ENCODE results near the gene RBMS3.

Gene RBMS3

GRCh38 chr3:29255854-29256696 is 24.8 kb upstream of the RBMS3 start:
- Histone ChIP-seq H3K4me3 (ENCODE audit: low read length) (no peak overlapping the region), H3K9ac (ENCODE audit: low read length) (no peak overlapping the region), H3K9me3 (ENCODE audit: control insufficient read depth, low read length) (no peaks in the 10 kb centered on the region), H3K4me1 (ENCODE audit: control insufficient read depth, insufficient read depth, low read length) (no peaks in the 10 kb centered on the region), H3K27me3 (ENCODE audit: control insufficient read depth, insufficient read depth, low read length) (no peaks in the 10 kb centered on the region), H3K36me3 (ENCODE audit: control insufficient read depth, insufficient read depth, low read length) (no peaks in the 10 kb centered on the region)

GRCh38 chr3:29258161-29258560 is 22.7 kb upstream of the RBMS3 start:
- Histone ChIP-seq H3K4me1 (ENCODE audit: control insufficient read depth, insufficient read depth, low read length) (no peaks in the 10 kb centered on the region), H3K9ac (ENCODE audit: low read length) (no peak overlapping the region), H3K4me3 (ENCODE audit: low read length) (no peak overlapping the region), H3K9me3 (ENCODE audit: control insufficient read depth, low read length) (no peaks in the 10 kb centered on the region), H3K27me3 (ENCODE audit: control insufficient read depth, insufficient read depth, low read length) (no peaks in the 10 kb centered on the region), H3K36me3 (ENCODE audit: control insufficient read depth, insufficient read depth, low read length) (no peaks in the 10 kb centered on the region)

GRCh38 chr3:29261119-29261518 is 19.8 kb upstream of the RBMS3 start:
- no peaks in the 10 kb centered on the region for H3K4me1 ChIP-seq (ENCODE audit: control insufficient read depth, insufficient read depth, low read length)
- H3K4me3 ChIP-seq (ENCODE audit: low read length), result no peak overlapping the region
- no peak overlapping the region for H3K9ac ChIP-seq (ENCODE audit: low read length)
- H3K9me3 ChIP-seq (ENCODE audit: control insufficient read depth, low read length), result no peaks in the 10 kb centered on the region
- H3K27me3 ChIP-seq (ENCODE audit: control insufficient read depth, insufficient read depth, low read length), result no peaks in the 10 kb centered on the region
- no peaks in the 10 kb centered on the region for H3K36me3 ChIP-seq (ENCODE audit: control insufficient read depth, insufficient read depth, low read length)

- Histone ChIP-seq H3K27me3 (ENCODE audit: control insufficient read depth, insufficient read depth, low read length) (no peaks in the 10 kb centered on the region), H3K4me1 (ENCODE audit: control insufficient read depth, insufficient read depth, low read length) (no peaks in the 10 kb centered on the region), H3K9me3 (ENCODE audit: control insufficient read depth, low read length) (no peaks in the 10 kb centered on the region), H3K4me3 (ENCODE audit: low read length) (no peak overlapping the region), H3K9ac (ENCODE audit: low read length) (no peak overlapping the region), H3K36me3 (ENCODE audit: control insufficient read depth, insufficient read depth, low read length) (no peaks in the 10 kb centered on the region)
These were observed 17.4 kb upstream of the RBMS3 start for GRCh38 chr3:29263476-29263875.

- Histone ChIP-seq H3K9me3 (ENCODE audit: control insufficient read depth, low read length) (no peaks in the 10 kb centered on the region), H3K4me1 (ENCODE audit: control insufficient read depth, insufficient read depth, low read length) (no peaks in the 10 kb centered on the region), H3K4me3 (ENCODE audit: low read length) (no peak overlapping the region), H3K36me3 (ENCODE audit: control insufficient read depth, insufficient read depth, low read length) (no peaks in the 10 kb centered on the region), H3K27me3 (ENCODE audit: control insufficient read depth, insufficient read depth, low read length) (no peaks in the 10 kb centered on the region), H3K9ac (ENCODE audit: low read length) (no peak overlapping the region)
These were observed 15.3 kb upstream of the RBMS3 start for GRCh38 chr3:29265509-29266072.

- H3K4me1 ChIP-seq (ENCODE audit: control insufficient read depth, insufficient read depth, low read length), result no peaks in the 10 kb centered on the region
- H3K4me3 ChIP-seq (ENCODE audit: low read length), result no peak overlapping the region
- H3K9ac ChIP-seq (ENCODE audit: low read length), result no peak overlapping the region
- H3K9me3 ChIP-seq (ENCODE audit: control insufficient read depth, low read length), result no peaks in the 10 kb centered on the region
- no peaks in the 10 kb centered on the region for H3K27me3 ChIP-seq (ENCODE audit: control insufficient read depth, insufficient read depth, low read length)
- H3K36me3 ChIP-seq (ENCODE audit: control insufficient read depth, insufficient read depth, low read length), result no peaks in the 10 kb centered on the region
These were observed 13.6 kb upstream of the RBMS3 start for GRCh38 chr3:29267226-29267625.

GRCh38 chr3:29268651-29269050 is 12.2 kb upstream of the RBMS3 start:
- H3K9ac ChIP-seq (ENCODE audit: low read length), result no peak overlapping the region
- no peak overlapping the region for H3K4me3 ChIP-seq (ENCODE audit: low read length)
- H3K9me3 ChIP-seq (ENCODE audit: control insufficient read depth, low read length), result no peaks in the 10 kb centered on the region
- no peaks in the 10 kb centered on the region for H3K36me3 ChIP-seq (ENCODE audit: control insufficient read depth, insufficient read depth, low read length)
- H3K27me3 ChIP-seq (ENCODE audit: control insufficient read depth, insufficient read depth, low read length), result no peaks in the 10 kb centered on the region
- no peaks in the 10 kb centered on the region for H3K4me1 ChIP-seq (ENCODE audit: control insufficient read depth, insufficient read depth, low read length)

GRCh38 chr3:29270752-29271151 is 10.1 kb upstream of the RBMS3 start:
- Histone ChIP-seq H3K4me3 (ENCODE audit: low read length) (no peak overlapping the region), H3K9me3 (ENCODE audit: control insufficient read depth, low read length) (no peaks in the 10 kb centered on the region), H3K27me3 (ENCODE audit: control insufficient read depth, insufficient read depth, low read length) (no peaks in the 10 kb centered on the region), H3K4me1 (ENCODE audit: control insufficient read depth, insufficient read depth, low read length) (no peaks in the 10 kb centered on the region), H3K36me3 (ENCODE audit: control insufficient read depth, insufficient read depth, low read length) (no peaks in the 10 kb centered on the region), H3K9ac (ENCODE audit: low read length) (no peak overlapping the region)

- Histone ChIP-seq H3K36me3 (ENCODE audit: control insufficient read depth, insufficient read depth, low read length) (no peaks in the 10 kb centered on the region), H3K4me1 (ENCODE audit: control insufficient read depth, insufficient read depth, low read length) (no peaks in the 10 kb centered on the region), H3K27me3 (ENCODE audit: control insufficient read depth, insufficient read depth, low read length) (no peaks in the 10 kb centered on the region)
These were observed 9.4 kb upstream of the RBMS3 start for GRCh38 chr3:29271475-29271874.

GRCh38 chr3:29274667-29275066 is 6.2 kb upstream of the RBMS3 start:
- H3K4me1 ChIP-seq (ENCODE audit: control insufficient read depth, insufficient read depth, low read length), result no peaks in the 10 kb centered on the region
- H3K9ac ChIP-seq (ENCODE audit: low read length), result no peak overlapping the region
- H3K9me3 ChIP-seq (ENCODE audit: control insufficient read depth, low read length), result no peaks in the 10 kb centered on the region
- H3K27me3 ChIP-seq (ENCODE audit: control insufficient read depth, insufficient read depth, low read length), result no peaks in the 10 kb centered on the region
- H3K36me3 ChIP-seq (ENCODE audit: control insufficient read depth, insufficient read depth, low read length), result no peaks in the 10 kb centered on the region
- H3K4me3 ChIP-seq (ENCODE audit: low read length), result no peak overlapping the region

More at GRCh38 chr3:29271475-29271874, 9.4 kb upstream of the RBMS3 start:
- Histone ChIP-seq H3K9me3 (ENCODE audit: control insufficient read depth, low read length) (no peaks in the 10 kb centered on the region), H3K4me3 (ENCODE audit: low read length) (no peak overlapping the region), H3K9ac (ENCODE audit: low read length) (no peak overlapping the region)

GRCh38 chr3:29275309-29275708 is 5.6 kb upstream of the RBMS3 start:
- Histone ChIP-seq H3K36me3 (ENCODE audit: control insufficient read depth, insufficient read depth, low read length) (no peaks in the 10 kb centered on the region), H3K9ac (ENCODE audit: low read length) (no peak overlapping the region), H3K4me1 (ENCODE audit: control insufficient read depth, insufficient read depth, low read length) (no peaks in the 10 kb centered on the region), H3K27me3 (ENCODE audit: control insufficient read depth, insufficient read depth, low read length) (no peaks in the 10 kb centered on the region), H3K9me3 (ENCODE audit: control insufficient read depth, low read length) (no peaks in the 10 kb centered on the region), H3K4me3 (ENCODE audit: low read length) (no peak overlapping the region)

GRCh38 chr3:29277249-29277648 is 3.6 kb upstream of the RBMS3 start:
- Histone ChIP-seq H3K9me3 (ENCODE audit: control insufficient read depth, low read length) (no peaks in the 10 kb centered on the region), H3K9ac (ENCODE audit: low read length) (no peak overlapping the region), H3K4me1 (ENCODE audit: control insufficient read depth, insufficient read depth, low read length) (peaks cover 6% of the 10 kb centered on the region), H3K4me3 (ENCODE audit: low read length) (no peak overlapping the region), H3K36me3 (ENCODE audit: control insufficient read depth, insufficient read depth, low read length) (no peaks in the 10 kb centered on the region), H3K27me3 (ENCODE audit: control insufficient read depth, insufficient read depth, low read length) (no peaks in the 10 kb centered on the region)

Data from mucosa of stomach (tissue), 1 donor.